ENCODE results near the gene ZNF10. TPM values are rescaled to one million over a fixed set of nuclear protein-coding genes. Genes with fewer than 3 reads are reported as not detected.

The ZNF10 gene
- total RNA-seq = 5.4 TPM
- long read RNA-seq, partial matches to known transcripts = 0 of 2 reads
- long read RNA-seq, other reads (novel, unspliced or antisense) = 2 of 2 reads

- intact Hi-C loops (cut with DNase I) = loop anchor here (1.0 kb wide), 2 partner anchors 50 to 51 kb away; partner anchors contain the start of genes ZNF140 and ZNF268
- DNase-seq (ENCODE audit: missing footprints) (peak; percentile 99), ATAC-seq (peak; percentile 98)
These were observed at the start of gene ZNF10, which contains the start of gene ZNF891 for GRCh38 chr12:133130038-133130807. Gene ZNF10 (plus strand): TSS chr12:133130627. CDS start chr12:133144493, 13,866 bp downstream. Gene ZNF891 (minus strand): TSS chr12:133130274. CDS start chr12:133121918, 8,356 bp downstream.

DNA sequence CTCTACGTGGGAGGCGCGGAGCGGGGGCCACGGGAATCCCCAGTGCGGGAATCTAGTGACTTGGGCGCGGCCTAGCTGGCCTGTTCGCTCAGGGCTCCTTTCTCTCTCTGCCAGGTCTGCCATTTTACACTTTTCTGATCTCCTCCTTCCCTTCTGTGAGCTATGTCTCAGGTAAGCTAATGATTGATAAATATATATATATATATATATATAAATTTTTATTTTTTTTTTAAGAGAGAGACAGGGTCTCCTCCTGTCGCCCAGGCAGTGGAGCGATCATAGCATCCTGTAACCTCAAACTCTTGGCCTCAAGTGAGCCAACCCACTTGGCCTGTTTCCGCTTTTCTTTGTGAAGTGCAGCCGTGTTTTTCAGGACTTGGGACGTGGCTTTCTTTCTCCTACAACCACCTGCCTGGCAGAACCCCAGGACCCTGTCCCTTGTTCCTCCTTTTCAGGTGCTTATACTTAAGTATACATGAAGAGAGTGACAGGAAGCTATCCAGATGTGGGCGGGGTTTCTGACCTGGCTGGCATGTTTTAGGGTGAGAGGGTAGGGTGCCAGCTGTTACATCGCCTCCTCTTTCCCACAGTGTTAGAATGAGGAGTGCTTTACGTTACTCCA lies 49.2 kb upstream of the ZNF10 start:
- DNase-seq (ENCODE audit: missing footprints) = peak; percentile 26
- no peak for ATAC-seq
- intact Hi-C loops (cut with DNase I) = no loop called here

- no peak for ATAC-seq
- no peak for DNase-seq (ENCODE audit: missing footprints)
- intact Hi-C loops (cut with DNase I) = no loop called here
These were observed 47.1 kb upstream of the ZNF10 start for GRCh38 chr12:133083345-133083744.

GRCh38 chr12:133105620-133106019 lies 24.8 kb upstream of the ZNF10 start:
- no peak for ATAC-seq
- no peak for DNase-seq (ENCODE audit: missing footprints)
- intact Hi-C loops (cut with DNase I) = no loop called here

- DNase-seq (ENCODE audit: missing footprints) = no peak
- intact Hi-C loops (cut with DNase I) = no loop called here
- no peak for ATAC-seq
These were observed 24.2 kb upstream of the ZNF10 start for GRCh38 chr12:133106253-133106652.

- DNase-seq (ENCODE audit: missing footprints) = no peak
- intact Hi-C loops (cut with DNase I) = no loop called here
- ATAC-seq = no peak
These were observed 23.3 kb upstream of the ZNF10 start for GRCh38 chr12:133107121-133107520.

DNA sequence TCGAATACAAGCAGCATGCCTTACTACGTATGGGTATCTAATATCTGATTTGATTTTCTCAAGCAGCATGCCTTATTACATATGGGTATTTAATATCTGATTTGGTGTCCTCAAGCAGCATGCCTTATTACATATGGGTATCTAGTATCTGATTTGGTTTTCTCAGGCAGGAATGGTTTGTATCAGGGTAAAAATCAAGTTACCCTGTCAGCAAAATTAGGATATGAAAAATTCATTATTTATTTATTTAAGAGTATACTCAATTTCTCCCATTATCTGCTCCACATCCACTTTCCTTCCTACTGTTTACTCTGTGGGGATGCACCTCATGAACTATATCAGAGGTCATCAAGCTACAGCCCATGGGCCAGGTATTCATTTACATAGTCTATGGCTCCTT lies 22.3 kb upstream of the ZNF10 start:
- intact Hi-C loops (cut with DNase I) = no loop called here
- no peak for ATAC-seq
- DNase-seq (ENCODE audit: missing footprints) = no peak

DNA sequence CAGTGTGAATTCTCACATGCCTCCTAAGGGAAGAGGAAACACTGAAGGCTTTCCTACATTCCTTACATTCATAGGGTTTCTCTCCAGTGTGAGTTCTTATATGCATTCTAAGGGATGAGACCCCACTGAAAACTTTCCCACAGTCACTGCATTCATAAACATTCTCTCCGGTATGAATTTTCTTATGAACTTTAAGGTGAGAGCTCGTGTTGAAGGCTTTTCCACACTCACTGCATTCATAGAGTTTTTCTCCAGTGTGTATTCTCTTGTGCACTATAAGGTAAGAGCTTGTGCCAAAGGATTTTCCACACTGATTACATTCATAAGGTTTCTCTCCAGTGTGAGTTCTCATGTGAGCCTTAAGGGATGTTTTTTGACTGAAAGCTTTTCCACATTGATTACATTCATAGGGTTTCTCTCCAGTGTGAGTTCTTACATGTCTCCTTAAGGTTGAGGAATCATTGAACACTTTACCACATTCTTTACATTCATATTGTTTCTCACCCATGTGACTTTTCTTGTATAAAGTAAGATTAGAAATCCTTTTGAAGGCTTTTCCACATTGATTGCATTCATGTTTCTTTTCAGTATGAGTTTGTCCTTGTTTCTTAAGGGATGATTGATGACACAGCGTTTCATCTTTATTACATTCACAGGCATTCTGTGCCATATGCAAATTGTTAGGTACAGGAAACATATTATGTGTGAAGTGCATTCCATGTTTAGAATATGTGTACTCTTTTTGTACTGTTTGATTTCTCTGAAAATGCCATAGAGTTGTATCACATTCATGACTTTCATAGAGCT lies 9.8 kb upstream of the ZNF10 start:
- ATAC-seq (no peak), DNase-seq (ENCODE audit: missing footprints) (no peak)
- intact Hi-C loops (cut with DNase I) = loop anchor here (5.0 kb wide), 1 partner anchor 63 kb away; no protein-coding TSS in a partner anchor

DNA sequence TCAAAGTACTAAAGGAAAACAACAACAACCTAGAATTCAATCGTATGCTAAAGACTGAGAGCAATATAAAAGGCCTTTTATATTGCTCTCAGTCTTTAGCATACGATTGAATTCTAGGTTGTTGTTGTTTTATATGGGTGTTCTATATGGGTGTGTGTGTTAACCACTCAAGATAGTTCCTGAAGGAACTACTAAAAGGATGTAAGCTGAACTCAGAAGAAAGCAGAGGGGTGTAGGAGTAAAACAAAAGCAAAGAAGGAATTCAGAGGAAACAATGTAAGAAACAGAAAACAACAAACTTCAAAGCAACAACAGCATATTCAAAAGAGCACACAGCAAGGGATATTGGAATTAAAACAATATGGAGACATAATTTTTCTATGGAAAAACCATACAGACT lies 5.8 kb upstream of the ZNF10 start:
- no peak for DNase-seq (ENCODE audit: missing footprints)
- ATAC-seq = no peak
- intact Hi-C loops (cut with DNase I) = loop anchor here (5.0 kb wide), 1 partner anchor 67 kb away; no protein-coding TSS in a partner anchor

DNA sequence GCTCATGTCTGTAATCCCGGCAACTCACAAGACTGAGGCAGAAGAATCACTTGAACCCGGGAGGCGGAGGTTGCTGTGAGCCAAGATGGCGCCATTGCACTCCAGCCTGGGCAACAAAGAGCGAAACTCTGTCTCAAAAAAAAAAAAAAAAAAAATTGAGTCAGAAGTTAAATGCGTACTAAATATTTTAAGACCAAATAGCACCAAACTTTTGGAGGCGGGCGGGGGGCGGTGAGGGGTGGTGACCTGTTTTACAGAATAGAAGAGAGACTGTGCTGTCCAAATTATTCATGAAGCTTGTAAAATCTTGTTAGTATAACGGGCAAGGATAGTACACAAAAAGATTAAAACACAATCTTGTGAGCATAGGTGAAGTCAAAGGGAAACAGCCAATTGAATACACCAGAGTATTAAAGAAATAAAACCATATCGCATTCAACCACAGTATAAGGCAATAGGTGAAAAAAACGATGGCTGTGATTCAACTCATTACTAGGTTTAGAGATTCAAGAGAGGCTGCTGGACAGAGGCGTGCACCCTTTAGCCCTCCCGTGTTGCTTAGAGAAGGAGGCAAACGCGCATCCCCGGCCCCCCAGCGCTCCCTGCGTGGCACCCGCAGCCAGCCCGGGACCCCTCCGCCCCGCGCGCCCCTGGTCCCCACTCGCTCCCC lies 924 bp upstream of the ZNF10 start:
- intact Hi-C loops (cut with DNase I) = loop anchor here (1.0 kb wide), 2 partner anchors 49 to 52 kb away; partner anchors contain the start of genes ZNF140 and ZNF268
- no peak for DNase-seq (ENCODE audit: missing footprints)
- ATAC-seq = peak; percentile 7

DNA sequence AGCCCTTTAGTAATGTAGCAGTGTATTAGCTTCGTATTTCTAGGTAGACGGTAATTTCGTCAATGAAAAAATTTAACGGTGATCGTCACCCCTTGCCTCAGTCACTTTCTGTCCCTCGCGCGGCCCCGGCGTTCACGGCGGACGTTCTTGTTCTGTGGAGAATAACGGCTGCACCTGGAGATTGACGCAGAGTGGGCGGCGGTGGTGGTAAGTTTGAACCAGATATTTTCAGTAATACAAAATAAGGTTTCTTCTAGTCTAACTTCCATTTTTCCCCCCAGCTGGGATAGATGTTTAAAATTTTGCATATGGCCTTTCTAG lies 341 bp downstream of the ZNF10 start:
- intact Hi-C loops (cut with DNase I) = loop anchor here (1.0 kb wide), 2 partner anchors 50 to 51 kb away; partner anchors contain the start of genes ZNF140 and ZNF268
- DNase-seq (ENCODE audit: missing footprints) = peak; percentile 74
- no peak for ATAC-seq

DNA sequence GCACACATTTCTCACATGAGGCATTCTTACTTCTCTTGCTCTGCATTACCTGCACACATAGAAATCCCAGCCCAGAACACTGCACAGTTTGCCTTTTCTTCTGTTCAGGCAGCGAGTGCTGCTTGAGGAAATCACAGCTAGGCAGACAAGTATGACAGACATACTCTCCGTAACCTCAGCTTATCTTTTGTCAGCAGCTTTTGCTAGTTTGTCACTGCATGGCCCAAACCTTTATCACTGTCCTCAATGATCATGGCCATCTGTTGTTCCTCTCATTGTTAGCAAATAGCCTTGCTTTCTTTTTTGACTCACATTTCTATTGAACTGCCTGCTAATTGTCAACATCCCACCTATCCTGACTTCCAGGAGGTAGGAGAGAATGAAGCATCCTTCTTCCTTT lies 5.3 kb downstream of the ZNF10 start:
- intact Hi-C loops (cut with DNase I) = no loop called here
- no peak for DNase-seq (ENCODE audit: missing footprints)
- ATAC-seq = no peak

- ATAC-seq = no peak
- no peak for DNase-seq (ENCODE audit: missing footprints)
- intact Hi-C loops (cut with DNase I) = no loop called here
These were observed 15.6 kb downstream of the ZNF10 start for GRCh38 chr12:133145981-133146380.

- ATAC-seq (no peak), DNase-seq (ENCODE audit: missing footprints) (no peak)
- intact Hi-C loops (cut with DNase I) = no loop called here
These were observed 25.8 kb downstream of the ZNF10 start for GRCh38 chr12:133156125-133156690.

DNA sequence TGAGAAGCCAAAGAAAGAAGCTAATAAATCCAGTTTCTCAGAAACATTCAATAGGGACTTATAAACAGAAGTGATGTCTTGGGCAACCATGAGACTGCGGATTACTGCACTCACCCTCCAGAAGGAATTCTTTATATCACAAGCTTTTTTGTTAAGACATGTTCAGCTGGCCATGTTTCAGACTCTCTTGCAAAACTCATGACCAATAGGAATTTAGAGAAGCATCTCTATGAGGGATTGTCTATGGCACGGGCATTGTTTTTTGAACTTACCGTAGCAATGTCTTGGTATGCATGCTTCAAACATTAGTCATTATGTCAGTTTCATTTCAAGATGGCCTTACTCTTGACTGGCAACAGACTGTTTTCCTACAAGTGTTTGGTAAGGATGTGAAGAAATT lies 35.3 kb downstream of the ZNF10 start:
- DNase-seq (ENCODE audit: missing footprints) = no peak
- no peak for ATAC-seq
- intact Hi-C loops (cut with DNase I) = no loop called here

- intact Hi-C loops (cut with DNase I) = no loop called here
- DNase-seq (ENCODE audit: missing footprints) = no peak
- no peak for ATAC-seq
These were observed 42.1 kb downstream of the ZNF10 start for GRCh38 chr12:133172491-133172890.

DNA sequence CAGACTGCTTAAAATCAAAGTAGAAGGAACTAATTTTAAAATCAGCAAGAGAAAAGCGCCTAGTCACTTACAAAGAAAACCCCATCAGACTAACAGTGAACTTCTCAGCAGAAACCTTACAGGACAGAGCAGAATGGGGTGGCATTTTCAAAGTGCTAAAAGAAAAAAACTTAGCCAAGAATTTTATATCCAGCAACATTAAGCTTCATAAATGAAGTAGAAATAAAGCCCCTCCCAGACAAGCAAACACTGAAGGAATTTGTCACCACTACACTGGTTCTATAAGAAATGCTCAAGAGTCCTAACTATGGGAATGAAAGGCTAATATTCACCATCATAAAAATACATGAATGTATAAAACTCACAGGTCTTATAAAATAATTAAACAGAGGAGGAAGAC lies 44.5 kb downstream of the ZNF10 start:
- ATAC-seq (no peak), DNase-seq (ENCODE audit: missing footprints) (no peak)
- intact Hi-C loops (cut with DNase I) = no loop called here

- intact Hi-C loops (cut with DNase I) = loop anchor here (1.0 kb wide), 3 partner anchors 50 to 194 kb away; partner anchors contain the start of genes ZNF10, ZNF140, ZNF26 and ZNF891
- ATAC-seq = no peak
- DNase-seq (ENCODE audit: missing footprints) = no peak
These were observed 50.2 kb downstream of the ZNF10 start for GRCh38 chr12:133180669-133181068.
